BLaER1 (cell line): ENCODE data around the gene OSBPL2.
A peak's percentile ranks its signal among the peaks of the same experiment; 100 is the strongest.

Experiments used
- H3K27ac ChIP-seq: shearing (Covaris generic); formaldehyde crosslinking; 2 replicates; pipeline ENCODE4 v1.8.1; 2022
- H3K27me3 ChIP-seq: shearing (Covaris generic); formaldehyde crosslinking; 2 replicates; pipeline ENCODE4 v1.8.1; 2022
- H3K36me3 ChIP-seq: shearing (Covaris generic); formaldehyde crosslinking; 2 replicates; pipeline ENCODE4 v1.8.1; 2022
- H3K4me1 ChIP-seq: shearing (Covaris generic); formaldehyde crosslinking; 2 replicates; pipeline ENCODE4 v1.8.1; 2022
- H3K4me2 ChIP-seq: shearing (Covaris generic); formaldehyde crosslinking; 2 replicates; pipeline ENCODE4 v1.8.1; 2022
- H3K4me3 ChIP-seq: shearing (Covaris generic); formaldehyde crosslinking; 2 replicates; pipeline ENCODE4 v1.8.1; 2022
- H3K9ac ChIP-seq: shearing (Covaris generic); formaldehyde crosslinking; 2 replicates; pipeline ENCODE4 v1.8.1; 2022
- H3K9me3 ChIP-seq: shearing (Covaris generic); formaldehyde crosslinking; 2 replicates; pipeline ENCODE4 v1.8.1; 2022
- H4K20me1 ChIP-seq: shearing (Covaris generic); formaldehyde crosslinking; 2 replicates; pipeline ENCODE4 v1.8.1; 2022
- Cebpa-rat ChIP-seq: shearing (Covaris generic); IDR thresholded peaks from 2 replicates; pipeline ENCODE4 v1.8.1; 2022

OSBPL2 gene

DNA sequence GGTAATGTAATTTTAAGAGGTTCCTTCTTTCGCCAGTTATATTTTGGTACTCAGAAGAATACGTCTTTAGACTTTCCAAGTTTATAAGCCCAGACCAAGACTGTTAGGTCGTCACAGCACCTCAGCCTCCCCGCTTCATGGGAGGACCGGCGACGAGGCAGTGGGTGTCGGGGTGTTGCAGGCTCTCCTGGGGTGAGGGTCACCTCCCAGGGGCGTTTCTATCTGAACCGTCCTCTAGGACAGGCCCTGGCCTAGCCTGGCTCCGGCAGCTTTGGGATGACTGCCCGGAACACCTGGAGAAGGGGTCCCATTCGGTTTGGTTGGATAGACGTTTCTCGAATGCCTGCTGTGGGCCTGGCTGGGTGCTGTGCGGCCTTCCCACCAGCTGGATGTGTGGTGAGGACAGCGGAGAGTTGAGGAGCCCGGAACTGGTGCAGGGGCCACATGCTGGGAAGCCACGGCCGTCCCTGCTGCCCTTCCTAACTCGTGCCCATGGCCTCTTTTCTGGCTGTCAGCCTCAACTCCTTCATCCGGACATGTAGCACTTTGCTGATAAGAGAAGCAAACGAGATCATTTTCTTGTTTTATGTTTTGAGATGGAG is 1.1 kb downstream of the OSBPL2 start:
- Histone ChIP-seq H3K9me3 (no peaks in the 10 kb centered on the region), H3K4me3 (peak overlapping the region; percentile 71), H3K27me3 (no peaks in the 10 kb centered on the region), H3K27ac (no peak overlapping the region), H3K4me2 (peak overlapping the region; percentile 90), H3K4me1 (peaks cover 58% of the 10 kb centered on the region), H4K20me1 (peaks cover 55% of the 10 kb centered on the region), H3K9ac (peak overlapping the region; percentile 75), H3K36me3 (peaks cover 28% of the 10 kb centered on the region; the same call in 1 of the 2 replicates)
- TF ChIP-seq Cebpa-rat, result no peak

DNA sequence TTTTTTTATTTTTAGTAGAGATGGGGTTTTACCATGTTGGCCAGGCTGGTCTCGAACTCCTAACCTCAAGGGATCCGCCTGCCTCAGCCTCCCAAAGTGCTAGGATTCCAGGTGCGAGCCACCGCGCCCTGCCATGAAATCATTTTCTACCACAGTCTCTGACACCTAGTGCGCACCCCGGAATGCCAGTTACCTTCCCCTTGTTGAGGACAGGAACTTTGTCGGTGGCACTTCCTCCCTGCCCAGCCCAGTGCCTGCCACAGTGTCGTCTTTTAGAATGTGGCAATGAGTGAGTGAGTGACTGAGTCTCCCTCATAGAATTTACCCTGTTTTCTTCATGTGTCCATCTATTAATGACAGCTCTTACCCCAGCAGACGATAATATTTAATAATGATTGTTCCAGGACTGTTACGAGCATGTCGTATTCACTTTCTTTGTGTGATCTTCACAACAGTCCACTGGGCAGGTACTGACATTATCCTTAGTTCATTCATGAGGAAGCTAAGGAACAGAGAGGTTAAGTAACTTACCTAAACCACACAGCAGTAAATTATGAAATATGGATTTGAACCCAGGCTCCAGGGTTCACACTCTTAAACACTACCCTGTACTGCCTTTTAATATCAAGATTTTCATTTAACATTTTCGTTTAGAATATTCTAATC is 1.8 kb downstream of the OSBPL2 start:
- Histone ChIP-seq H3K4me1 (peaks cover 58% of the 10 kb centered on the region), H3K27me3 (no peaks in the 10 kb centered on the region), H3K9me3 (no peaks in the 10 kb centered on the region), H3K4me2 (peak overlapping the region; percentile 90; the same call in 1 of the 2 replicates), H3K9ac (peak overlapping the region; percentile 75; the same call in 1 of the 2 replicates), H3K4me3 (no peak overlapping the region), H3K36me3 (peaks cover 28% of the 10 kb centered on the region; the same call in 1 of the 2 replicates), H4K20me1 (peaks cover 63% of the 10 kb centered on the region), H3K27ac (no peak overlapping the region)
- no peak for TF ChIP-seq Cebpa-rat

DNA sequence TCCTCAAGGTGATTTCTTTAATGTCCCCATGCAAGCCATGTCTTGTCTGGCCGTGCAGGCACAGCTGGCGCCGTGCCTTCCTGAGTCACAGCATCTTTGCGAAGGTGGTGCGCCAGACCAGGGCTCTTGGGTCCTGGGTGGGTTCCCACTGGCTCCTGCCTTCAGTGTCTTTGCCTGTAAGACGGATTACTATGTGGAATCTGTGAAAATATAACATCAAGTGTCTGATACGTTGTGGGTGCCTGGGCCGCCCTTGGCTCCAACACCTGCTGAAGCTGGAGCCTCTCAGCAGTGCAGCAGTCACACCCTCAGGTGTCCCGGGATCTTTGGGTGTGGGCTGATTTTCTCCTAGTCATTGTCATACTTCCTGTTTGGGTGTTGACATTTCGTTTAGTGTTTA is 3.2 kb downstream of the OSBPL2 start:
- H3K27ac ChIP-seq, result no peak overlapping the region

DNA sequence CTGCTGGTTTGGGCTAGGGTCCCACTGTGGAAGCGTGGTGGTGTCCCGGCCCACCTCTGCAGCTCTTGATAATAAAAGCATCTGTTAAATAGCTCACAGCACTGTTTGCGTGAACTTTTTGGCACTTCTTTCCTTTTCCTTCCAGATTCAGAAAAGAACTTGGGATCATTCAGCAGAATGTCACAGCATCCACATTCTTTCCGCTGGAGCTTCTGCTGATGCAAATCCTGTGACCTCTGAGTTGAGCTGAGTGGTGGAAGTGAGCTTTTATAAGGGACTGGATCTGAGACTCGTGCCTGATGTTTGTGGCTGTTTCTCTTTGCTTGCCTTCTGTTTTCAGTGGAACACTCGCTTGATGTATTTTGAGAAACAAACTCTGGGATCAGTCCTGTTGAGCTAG is 3.9 kb downstream of the OSBPL2 start:
- H3K9ac ChIP-seq, result no peak overlapping the region
- peaks cover 7% of the 10 kb centered on the region; the same call in 1 of the 2 replicates for H3K27me3 ChIP-seq
- H3K4me1 ChIP-seq, result peaks cover 57% of the 10 kb centered on the region
- TF ChIP-seq Cebpa-rat, result no peak
- H3K4me2 ChIP-seq, result no peak overlapping the region
- H3K27ac ChIP-seq, result no peak overlapping the region
- H3K4me3 ChIP-seq, result no peak overlapping the region
- peaks cover 83% of the 10 kb centered on the region for H4K20me1 ChIP-seq
- peaks cover 33% of the 10 kb centered on the region; the same call in 1 of the 2 replicates for H3K36me3 ChIP-seq
- H3K9me3 ChIP-seq, result no peaks in the 10 kb centered on the region

More for the DNA sequence above, 3.2 kb downstream of the OSBPL2 start:
- TF ChIP-seq Cebpa-rat, result no peak
- H3K9ac ChIP-seq, result no peak overlapping the region
- peaks cover 77% of the 10 kb centered on the region for H4K20me1 ChIP-seq
- H3K4me3 ChIP-seq, result no peak overlapping the region
- peaks cover 55% of the 10 kb centered on the region for H3K4me1 ChIP-seq
- H3K36me3 ChIP-seq, result peaks cover 33% of the 10 kb centered on the region; the same call in 1 of the 2 replicates
- H3K9me3 ChIP-seq, result no peaks in the 10 kb centered on the region
- no peak overlapping the region for H3K4me2 ChIP-seq
- H3K27me3 ChIP-seq, result peaks cover 7% of the 10 kb centered on the region; the same call in 1 of the 2 replicates

DNA sequence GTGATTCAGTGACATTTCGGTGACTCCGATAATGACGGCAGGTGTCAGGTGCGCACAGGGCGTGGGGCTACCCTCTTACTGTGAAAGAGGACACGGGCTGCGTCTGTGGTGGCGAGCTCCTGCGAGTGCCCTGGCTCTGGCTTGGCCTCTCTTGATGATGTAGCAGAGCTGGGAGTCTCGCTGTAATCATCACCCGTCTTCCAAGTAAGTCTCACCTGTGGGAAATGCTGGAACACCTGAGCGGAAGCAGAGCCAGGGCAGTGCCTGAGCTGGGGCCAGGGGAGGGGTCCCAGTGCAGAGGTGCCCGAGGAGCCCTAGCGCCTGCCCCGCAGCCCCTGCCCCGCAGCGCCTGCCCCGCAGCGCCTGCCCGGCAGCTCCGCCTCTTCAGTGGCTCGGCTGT is 4.8 kb downstream of the OSBPL2 start:
- Histone ChIP-seq H3K36me3 (peaks cover 33% of the 10 kb centered on the region; the same call in 1 of the 2 replicates), H4K20me1 (peaks cover 93% of the 10 kb centered on the region), H3K27ac (no peak overlapping the region), H3K9me3 (no peaks in the 10 kb centered on the region), H3K4me2 (no peak overlapping the region), H3K9ac (no peak overlapping the region), H3K4me1 (peaks cover 58% of the 10 kb centered on the region), H3K27me3 (peaks cover 7% of the 10 kb centered on the region; the same call in 1 of the 2 replicates), H3K4me3 (no peak overlapping the region)
- no peak for TF ChIP-seq Cebpa-rat

DNA sequence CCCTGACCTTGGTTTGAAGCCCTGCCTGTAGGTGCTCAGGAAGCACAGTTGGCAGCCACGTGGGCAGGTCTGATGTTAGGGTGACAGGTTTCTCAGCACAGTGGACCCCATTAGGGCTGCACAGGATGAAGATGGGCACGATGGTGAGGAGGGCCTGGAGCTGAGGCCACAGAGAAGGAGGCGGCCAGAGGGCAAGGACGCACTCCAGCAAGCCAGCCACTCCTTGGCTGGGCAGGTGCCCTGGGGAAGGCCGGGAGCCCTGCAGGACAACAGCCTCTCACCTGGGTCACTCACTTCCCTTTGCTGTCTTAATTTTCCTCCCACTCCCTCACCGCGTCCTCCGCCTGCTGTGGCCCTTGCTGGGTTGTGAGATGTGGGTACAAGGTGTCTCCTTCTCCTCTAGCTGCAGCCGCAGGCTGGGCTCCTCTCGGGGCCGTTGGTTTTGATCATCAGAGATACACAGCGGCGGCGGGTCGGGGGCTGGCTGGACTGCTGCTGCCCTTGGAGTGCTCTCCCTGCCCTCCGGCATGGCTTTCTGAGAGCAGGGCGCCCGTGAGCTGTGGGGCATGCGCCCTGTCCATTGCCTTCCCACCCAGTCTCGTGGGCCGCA is 5.7 kb downstream of the OSBPL2 start:
- peak overlapping the region; percentile 78 for H3K4me2 ChIP-seq
- H3K27me3 ChIP-seq, result peaks cover 7% of the 10 kb centered on the region; the same call in 1 of the 2 replicates
- H3K27ac ChIP-seq, result no peak overlapping the region
- TF ChIP-seq Cebpa-rat, result no peak
- peaks cover 33% of the 10 kb centered on the region; the same call in 1 of the 2 replicates for H3K36me3 ChIP-seq
- H3K4me1 ChIP-seq, result peaks cover 66% of the 10 kb centered on the region
- H3K4me3 ChIP-seq, result no peak overlapping the region
- no peaks in the 10 kb centered on the region for H3K9me3 ChIP-seq
- peaks cover 100% of the 10 kb centered on the region for H4K20me1 ChIP-seq
- no peak overlapping the region for H3K9ac ChIP-seq

DNA sequence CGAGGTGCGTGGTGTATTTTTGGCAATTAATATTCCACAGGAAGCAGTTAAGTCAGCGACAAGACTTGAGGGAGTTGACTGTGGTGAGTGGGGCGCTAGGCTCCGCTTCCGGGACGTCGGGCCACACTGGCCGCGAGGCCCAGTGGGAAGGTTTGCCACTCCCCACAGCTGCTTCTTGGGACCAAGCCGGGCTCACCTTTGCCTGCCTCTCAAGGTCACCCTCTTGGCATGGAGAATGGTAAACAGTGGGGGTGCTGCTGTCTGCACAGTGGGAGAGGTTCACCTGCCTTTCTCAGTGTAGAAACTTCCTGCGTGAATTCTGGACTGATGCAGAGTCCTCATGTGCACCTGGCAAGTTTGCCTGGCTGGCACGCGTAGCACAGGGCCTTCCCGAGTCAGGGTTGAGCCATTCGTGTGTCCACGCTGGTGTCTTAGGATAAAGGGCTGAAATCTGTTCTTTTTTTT is 6.4 kb downstream of the OSBPL2 start:
- Histone ChIP-seq H3K9ac (no peak overlapping the region), H3K27me3 (peaks cover 7% of the 10 kb centered on the region; the same call in 1 of the 2 replicates), H3K4me2 (peak overlapping the region; percentile 78), H3K4me1 (peaks cover 66% of the 10 kb centered on the region), H3K9me3 (no peaks in the 10 kb centered on the region), H3K4me3 (no peak overlapping the region), H3K27ac (no peak overlapping the region), H3K36me3 (peaks cover 33% of the 10 kb centered on the region; the same call in 1 of the 2 replicates), H4K20me1 (peaks cover 100% of the 10 kb centered on the region)
- TF ChIP-seq Cebpa-rat, result no peak

DNA sequence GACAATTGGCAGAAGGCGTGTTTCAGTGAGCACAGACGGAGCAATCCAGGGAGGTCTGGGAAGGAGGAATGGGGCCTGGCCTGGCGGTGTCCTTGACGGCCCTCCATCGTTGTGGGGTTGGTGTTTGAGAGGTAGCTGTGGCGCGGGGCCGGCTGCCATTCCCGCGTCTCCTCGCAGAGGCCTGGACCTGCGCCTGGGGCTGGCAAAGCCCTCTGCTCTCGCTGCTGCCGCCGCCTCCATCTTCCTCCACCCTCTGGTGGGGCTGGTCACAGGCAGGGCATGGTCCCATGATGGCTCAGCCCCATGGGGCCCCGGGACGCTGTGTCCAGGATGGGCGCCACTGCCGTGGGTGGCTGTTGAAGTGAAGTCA is 7.6 kb downstream of the OSBPL2 start:
- H4K20me1 ChIP-seq, result peaks cover 100% of the 10 kb centered on the region
- H3K9ac ChIP-seq, result no peak overlapping the region
- peaks cover 7% of the 10 kb centered on the region; the same call in 1 of the 2 replicates for H3K27me3 ChIP-seq
- no peak overlapping the region for H3K4me3 ChIP-seq
- no peaks in the 10 kb centered on the region for H3K9me3 ChIP-seq
- no peak overlapping the region for H3K27ac ChIP-seq
- TF ChIP-seq Cebpa-rat, result no peak
- H3K4me1 ChIP-seq, result peaks cover 67% of the 10 kb centered on the region
- H3K4me2 ChIP-seq, result peak overlapping the region; percentile 87
- H3K36me3 ChIP-seq, result peaks cover 30% of the 10 kb centered on the region; the same call in 1 of the 2 replicates

DNA sequence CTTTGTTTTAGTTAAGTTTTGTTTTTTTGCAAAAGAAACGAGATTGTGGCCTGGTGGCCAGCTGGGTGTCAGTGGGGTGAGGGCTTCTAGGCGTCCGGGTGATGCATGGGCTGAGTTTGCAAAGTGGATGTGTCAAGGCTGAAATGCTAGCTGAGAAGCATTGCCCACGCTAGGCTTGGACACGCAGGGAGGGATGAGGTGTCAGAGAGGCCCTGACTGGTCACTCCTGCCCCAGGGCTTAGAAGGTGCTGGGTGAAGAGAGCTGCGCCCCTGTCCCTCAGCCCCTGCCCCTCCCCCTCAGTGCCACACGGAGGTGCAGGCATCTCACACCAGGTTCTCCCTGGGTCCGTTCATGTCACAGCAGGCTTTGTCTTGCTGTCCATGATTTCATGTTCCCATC is 8.1 kb downstream of the OSBPL2 start:
- H3K9ac ChIP-seq, result no peak overlapping the region
- H3K27ac ChIP-seq, result no peak overlapping the region
- peaks cover 7% of the 10 kb centered on the region; the same call in 1 of the 2 replicates for H3K27me3 ChIP-seq
- H3K4me3 ChIP-seq, result no peak overlapping the region
- no peak for TF ChIP-seq Cebpa-rat
- H4K20me1 ChIP-seq, result peaks cover 100% of the 10 kb centered on the region
- peaks cover 67% of the 10 kb centered on the region for H3K4me1 ChIP-seq
- peak overlapping the region; percentile 87 for H3K4me2 ChIP-seq
- peaks cover 24% of the 10 kb centered on the region; the same call in 1 of the 2 replicates for H3K36me3 ChIP-seq
- no peaks in the 10 kb centered on the region for H3K9me3 ChIP-seq
